Esophagus squamous epithelium (tissue), 4 donors: ENCODE results near the gene DALRD3.

Source experiments
- POLR2A ChIP-seq, 4 donors: fragments of 450-650 bp; IDR thresholded peaks; one replicate each; pipeline ENCODE4 v1.6.1; 2017; ENCODE audit warnings: antibody characterized with exemption in 4 of 4, mild to moderate bottlenecking in 4 of 4, moderate library complexity in 3 of 4
- TF ChIP-seq, protein P1 (sequence below), 6 experiments: fragments of 450-650 bp in 4 of 6; fragments of 200-600 bp in 2 of 6; sonication (generic) in 2 of 6; IDR thresholded peaks; one replicate each; pipeline ENCODE4 v1.5.1; 2016 to 2019; ENCODE audit warnings: antibody characterized with exemption in 6 of 6, mild to moderate bottlenecking in 4 of 6, moderate library complexity in 4 of 6

DNA sequence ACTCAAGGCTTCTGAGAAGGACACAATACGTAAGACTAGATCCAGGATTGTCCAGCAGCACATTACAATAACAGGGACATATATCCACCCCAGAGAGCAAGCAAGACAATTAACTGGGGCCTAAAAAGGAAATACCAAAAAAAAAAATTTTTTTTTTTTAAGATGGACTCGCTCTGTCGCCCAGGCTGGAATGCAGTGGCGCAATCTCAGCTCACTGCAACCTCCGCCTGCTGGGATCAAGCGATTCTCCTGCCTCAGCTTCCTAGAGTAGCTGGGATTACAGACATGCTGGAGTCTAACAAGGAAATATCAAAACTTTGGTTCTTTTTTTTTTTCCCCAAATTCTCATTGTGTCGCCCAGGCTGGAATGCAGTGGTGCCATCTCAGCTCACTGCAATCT, 39.6 kb upstream of the DALRD3 start:
- TF ChIP-seq, protein P1, sequence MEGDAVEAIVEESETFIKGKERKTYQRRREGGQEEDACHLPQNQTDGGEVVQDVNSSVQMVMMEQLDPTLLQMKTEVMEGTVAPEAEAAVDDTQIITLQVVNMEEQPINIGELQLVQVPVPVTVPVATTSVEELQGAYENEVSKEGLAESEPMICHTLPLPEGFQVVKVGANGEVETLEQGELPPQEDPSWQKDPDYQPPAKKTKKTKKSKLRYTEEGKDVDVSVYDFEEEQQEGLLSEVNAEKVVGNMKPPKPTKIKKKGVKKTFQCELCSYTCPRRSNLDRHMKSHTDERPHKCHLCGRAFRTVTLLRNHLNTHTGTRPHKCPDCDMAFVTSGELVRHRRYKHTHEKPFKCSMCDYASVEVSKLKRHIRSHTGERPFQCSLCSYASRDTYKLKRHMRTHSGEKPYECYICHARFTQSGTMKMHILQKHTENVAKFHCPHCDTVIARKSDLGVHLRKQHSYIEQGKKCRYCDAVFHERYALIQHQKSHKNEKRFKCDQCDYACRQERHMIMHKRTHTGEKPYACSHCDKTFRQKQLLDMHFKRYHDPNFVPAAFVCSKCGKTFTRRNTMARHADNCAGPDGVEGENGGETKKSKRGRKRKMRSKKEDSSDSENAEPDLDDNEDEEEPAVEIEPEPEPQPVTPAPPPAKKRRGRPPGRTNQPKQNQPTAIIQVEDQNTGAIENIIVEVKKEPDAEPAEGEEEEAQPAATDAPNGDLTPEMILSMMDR (IDR thresholded peaks at IDR 0.05) = no peak
- no peak for TF ChIP-seq POLR2A (IDR thresholded peaks at IDR 0.05)
